Measurements from ENCODE around the gene TAGLN2. TPM values are rescaled to one million over a fixed set of nuclear protein-coding genes. Genes with fewer than 3 reads are reported as not detected.

The TAGLN2 gene
- total and polyA plus RNA-seq, 5 donors from 2014 or later, result 503 to 1,055 (median 860) TPM

DNA sequence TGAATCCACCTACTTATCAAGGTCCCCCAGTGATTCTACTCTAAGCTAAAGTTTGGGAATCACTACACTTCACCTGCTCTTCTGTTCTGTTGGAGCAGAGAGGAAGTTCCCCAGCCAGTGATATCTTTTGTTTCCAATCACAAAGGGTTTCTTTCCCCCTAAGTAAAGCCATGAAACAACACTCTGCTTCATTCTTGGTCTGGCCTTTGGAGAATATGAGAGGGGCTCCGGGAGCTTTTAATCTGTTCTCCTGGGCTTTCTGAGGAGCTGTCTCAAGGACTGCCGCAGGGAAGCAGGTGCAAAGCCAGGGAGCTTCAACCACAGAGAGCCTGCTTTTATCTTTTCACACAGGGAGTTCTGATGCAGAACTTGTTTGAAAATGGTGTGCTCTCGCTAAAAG, 38.8 kb upstream of the TAGLN2 start:
- H3K27me3 Mint-ChIP-seq, result peaks cover 36% of the 10 kb centered on the region

DNA sequence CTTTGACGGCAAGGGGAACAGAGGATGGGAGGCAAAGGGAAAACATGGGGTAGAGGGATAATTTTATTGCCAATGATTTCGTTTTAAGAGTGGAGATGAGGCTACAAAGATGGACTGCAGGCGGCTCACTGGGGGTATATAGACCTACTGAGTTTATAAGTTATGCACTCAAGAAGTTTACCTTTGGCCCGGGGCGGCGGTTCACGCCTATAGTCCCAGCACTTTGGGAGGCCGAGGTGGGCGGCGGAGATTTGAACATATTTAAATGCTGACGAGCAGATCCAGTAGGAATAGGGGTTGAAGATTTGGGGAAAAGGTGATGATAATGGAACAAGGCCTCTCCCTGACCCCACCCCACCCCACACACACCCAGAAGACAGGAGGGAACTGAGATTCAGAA, 36.9 kb upstream of the TAGLN2 start:
- Mint-ChIP-seq H3K36me3 (no peaks in the 10 kb centered on the region), H3K9me3 (peaks cover 0 to 2% (median 0%) of the 10 kb centered on the region in 7 donors), H3K27me3 (peaks cover 35% of the 10 kb centered on the region), H3K4me3 (no peak overlapping the region), H3K4me1 (no peaks in the 10 kb centered on the region), H3K27ac (no peak overlapping the region)
- no peak overlapping the region for H3K27ac ChIP-seq (ENCODE audit: insufficient read depth, low read length, poor library complexity, severe bottlenecking)
- DNase-seq, result no peak
- H3K27me3 ChIP-seq (ENCODE audit: control insufficient read depth, insufficient read depth, low read length), result peaks cover 2% of the 10 kb centered on the region
- H3K4me1 ChIP-seq (ENCODE audit: control insufficient read depth, insufficient read depth, low read length, poor library complexity, severe bottlenecking), result no peaks in the 10 kb centered on the region
- H3K4me3 ChIP-seq (ENCODE audit: low read depth, low read length), result no peak overlapping the region
- no peak for ATAC-seq (ENCODE audit: low read depth in 2 of 2)
- no peaks in the 10 kb centered on the region for H3K9me3 ChIP-seq (ENCODE audit: control insufficient read depth in 2 of 2, low read length in 2 of 2)
- no peaks in the 10 kb centered on the region for H3K36me3 ChIP-seq (ENCODE audit: control insufficient read depth, insufficient read depth, low read length)

More for the DNA sequence above, 38.8 kb upstream of the TAGLN2 start:
- Histone ChIP-seq H3K27ac (ENCODE audit: insufficient read depth, low read length, poor library complexity, severe bottlenecking) (no peak overlapping the region), H3K4me1 (ENCODE audit: control insufficient read depth, insufficient read depth, low read length, poor library complexity, severe bottlenecking) (no peaks in the 10 kb centered on the region), H3K9me3 (ENCODE audit: control insufficient read depth in 2 of 2, low read length in 2 of 2) (no peaks in the 10 kb centered on the region), H3K4me3 (ENCODE audit: low read depth, low read length) (no peak overlapping the region), H3K27me3 (ENCODE audit: control insufficient read depth, insufficient read depth, low read length) (peaks cover 9% of the 10 kb centered on the region), H3K36me3 (ENCODE audit: control insufficient read depth, insufficient read depth, low read length) (no peaks in the 10 kb centered on the region)
- Mint-ChIP-seq H3K4me3 (no peak overlapping the region), H3K4me1 (no peaks in the 10 kb centered on the region), H3K36me3 (no peaks in the 10 kb centered on the region), H3K27ac (no peak overlapping the region), H3K9me3 (peaks cover 0 to 2% (median 0%) of the 10 kb centered on the region in 7 donors)
- DNase-seq (no peak), ATAC-seq (ENCODE audit: low read depth in 2 of 2) (no peak)

DNA sequence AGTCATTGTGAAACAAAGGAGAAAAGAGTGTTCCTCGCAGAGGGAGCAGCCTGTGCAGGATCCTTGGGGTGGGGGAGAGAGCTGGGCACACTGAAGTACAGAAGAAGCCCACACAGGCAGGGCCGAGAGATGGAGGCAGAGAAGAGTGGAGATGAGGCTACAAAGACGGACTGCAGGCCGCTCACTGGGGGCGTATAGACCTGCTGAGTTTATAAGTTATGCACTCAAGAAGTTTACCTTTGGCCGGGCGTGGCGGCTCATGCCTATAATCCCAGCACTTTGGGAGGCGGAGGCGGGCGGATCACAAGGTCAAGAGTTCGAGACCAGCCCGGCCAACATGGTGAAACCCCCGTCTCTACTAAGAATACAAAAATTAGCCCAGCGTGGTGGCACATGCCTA, 36.3 kb upstream of the TAGLN2 start:
- Histone ChIP-seq H3K4me3 (ENCODE audit: low read depth, low read length) (no peak overlapping the region), H3K27ac (ENCODE audit: insufficient read depth, low read length, poor library complexity, severe bottlenecking) (no peak overlapping the region), H3K4me1 (ENCODE audit: control insufficient read depth, insufficient read depth, low read length, poor library complexity, severe bottlenecking) (no peaks in the 10 kb centered on the region), H3K36me3 (ENCODE audit: control insufficient read depth, insufficient read depth, low read length) (no peaks in the 10 kb centered on the region), H3K27me3 (ENCODE audit: control insufficient read depth, insufficient read depth, low read length) (peaks cover 2% of the 10 kb centered on the region), H3K9me3 (ENCODE audit: control insufficient read depth in 2 of 2, low read length in 2 of 2) (no peaks in the 10 kb centered on the region)
- ATAC-seq (ENCODE audit: low read depth in 2 of 2) (no peak), DNase-seq (no peak)
- Mint-ChIP-seq H3K4me3 (no peak overlapping the region), H3K4me1 (no peaks in the 10 kb centered on the region), H3K9me3 (peaks cover 0 to 2% (median 0%) of the 10 kb centered on the region in 7 donors), H3K27ac (no peak overlapping the region), H3K36me3 (no peaks in the 10 kb centered on the region), H3K27me3 (peaks cover 35% of the 10 kb centered on the region)

DNA sequence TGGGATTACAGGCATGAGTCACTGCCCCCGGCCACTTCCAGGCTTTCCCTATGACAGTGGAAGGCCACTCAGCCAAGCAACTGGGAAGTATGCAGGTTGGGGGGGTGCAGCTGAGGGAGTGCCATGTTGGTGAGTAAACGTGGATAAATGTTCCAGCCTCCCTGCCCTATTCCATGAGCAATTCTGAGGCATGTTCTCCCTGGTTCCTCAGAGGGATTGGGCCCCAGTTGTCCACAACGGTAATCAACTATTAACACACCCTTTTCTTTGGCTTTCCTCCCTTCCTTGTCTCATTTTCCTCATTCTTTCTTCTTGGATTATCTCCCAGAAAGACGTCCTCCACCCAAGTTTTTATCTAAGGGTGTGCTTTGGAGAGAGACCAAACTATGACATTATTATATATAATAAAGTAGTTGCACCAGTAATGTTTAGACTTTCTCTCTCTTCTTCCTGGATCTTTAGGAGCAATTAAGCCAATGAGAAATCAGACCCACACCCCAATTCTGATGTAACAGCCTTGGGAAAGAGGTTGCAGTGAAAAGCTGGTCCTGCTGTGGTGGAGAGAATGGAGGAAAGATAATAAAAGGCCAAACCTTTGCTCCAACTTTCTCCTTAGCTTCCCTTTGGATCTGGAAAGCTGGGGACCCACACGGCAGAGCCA, 35.5 kb upstream of the TAGLN2 start:
- Histone ChIP-seq H3K9me3 (ENCODE audit: control insufficient read depth in 2 of 2, low read length in 2 of 2) (no peaks in the 10 kb centered on the region), H3K36me3 (ENCODE audit: control insufficient read depth, insufficient read depth, low read length) (no peaks in the 10 kb centered on the region), H3K27me3 (ENCODE audit: control insufficient read depth, insufficient read depth, low read length) (no peaks in the 10 kb centered on the region), H3K27ac (ENCODE audit: insufficient read depth, low read length, poor library complexity, severe bottlenecking) (no peak overlapping the region), H3K4me3 (ENCODE audit: low read depth, low read length) (no peak overlapping the region), H3K4me1 (ENCODE audit: control insufficient read depth, insufficient read depth, low read length, poor library complexity, severe bottlenecking) (no peaks in the 10 kb centered on the region)
- Mint-ChIP-seq H3K27ac (no peak overlapping the region), H3K27me3 (peaks cover 33% of the 10 kb centered on the region), H3K36me3 (no peaks in the 10 kb centered on the region), H3K9me3 (peaks cover 0 to 2% (median 0%) of the 10 kb centered on the region in 7 donors), H3K4me3 (no peak overlapping the region), H3K4me1 (no peaks in the 10 kb centered on the region)
- DNase-seq (no peak), ATAC-seq (ENCODE audit: low read depth in 2 of 2) (no peak)

DNA sequence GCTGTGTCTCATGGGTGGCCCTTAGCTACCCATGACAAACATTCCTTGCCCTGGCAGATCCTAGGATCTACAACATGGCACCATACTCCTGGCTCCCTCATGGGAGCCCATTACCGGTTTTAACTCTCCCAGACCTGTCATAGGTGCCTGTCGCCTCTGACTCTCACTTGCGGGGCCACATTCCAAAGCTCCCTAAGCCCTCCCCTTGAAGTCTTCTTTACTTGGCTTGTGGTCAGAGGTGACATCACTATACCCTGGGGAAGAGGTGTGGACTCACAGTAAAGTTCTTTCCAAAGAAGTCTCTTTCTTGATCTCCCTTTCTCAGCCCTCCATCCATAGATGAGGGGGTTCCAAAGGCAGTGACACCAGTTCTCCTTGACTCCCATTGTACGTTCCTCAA, 34.1 kb upstream of the TAGLN2 start:
- Histone ChIP-seq H3K4me3 (ENCODE audit: low read depth, low read length) (no peak overlapping the region), H3K9me3 (ENCODE audit: control insufficient read depth in 2 of 2, low read length in 2 of 2) (no peaks in the 10 kb centered on the region), H3K36me3 (ENCODE audit: control insufficient read depth, insufficient read depth, low read length) (no peaks in the 10 kb centered on the region), H3K27me3 (ENCODE audit: control insufficient read depth, insufficient read depth, low read length) (no peaks in the 10 kb centered on the region), H3K27ac (ENCODE audit: insufficient read depth, low read length, poor library complexity, severe bottlenecking) (no peak overlapping the region), H3K4me1 (ENCODE audit: control insufficient read depth, insufficient read depth, low read length, poor library complexity, severe bottlenecking) (no peaks in the 10 kb centered on the region)
- peaks cover 0 to 2% (median 0%) of the 10 kb centered on the region in 7 donors for H3K9me3 Mint-ChIP-seq
- H3K27me3 Mint-ChIP-seq, result peaks cover 35% of the 10 kb centered on the region
- H3K36me3 Mint-ChIP-seq, result peaks cover 3% of the 10 kb centered on the region
- ATAC-seq (ENCODE audit: low read depth in 2 of 2), result no peak
- H3K4me3 Mint-ChIP-seq, result no peak overlapping the region
- H3K4me1 Mint-ChIP-seq, result no peaks in the 10 kb centered on the region
- no peak for DNase-seq
- H3K27ac Mint-ChIP-seq, result no peak overlapping the region

DNA sequence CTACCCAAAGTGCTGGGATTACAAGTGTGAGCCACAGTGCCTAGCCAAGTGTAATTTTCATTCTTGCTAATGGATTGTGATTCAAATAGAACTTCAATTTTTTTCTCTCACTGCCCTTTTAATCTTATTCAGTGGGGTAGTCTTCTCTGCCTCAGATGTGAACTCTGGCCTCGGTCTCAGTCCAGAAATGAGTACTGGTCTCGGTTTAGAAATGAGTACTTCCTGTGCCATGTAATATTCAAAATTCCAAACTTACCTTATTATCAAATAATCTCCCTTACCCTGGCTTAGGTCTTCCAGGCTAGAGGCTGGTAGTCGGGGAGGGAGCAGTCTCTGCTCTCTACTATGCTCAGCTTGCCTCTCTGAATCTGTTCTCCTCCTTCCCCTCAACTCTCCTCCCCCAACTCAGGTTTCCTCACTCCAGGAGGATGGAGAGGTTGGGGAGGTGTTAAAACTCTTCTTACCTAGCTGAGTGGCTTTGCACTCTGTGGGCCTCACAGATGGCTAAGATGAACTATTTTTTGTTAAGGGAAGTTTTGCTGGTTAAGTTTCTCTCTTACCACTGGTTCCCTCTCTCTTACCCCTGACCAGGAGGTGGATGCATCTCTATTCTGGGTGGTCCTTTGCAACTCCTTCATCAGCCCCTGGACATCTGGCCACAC, 33.5 kb upstream of the TAGLN2 start:
- H3K4me1 ChIP-seq (ENCODE audit: control insufficient read depth, insufficient read depth, low read length, poor library complexity, severe bottlenecking), result no peaks in the 10 kb centered on the region
- no peak overlapping the region for H3K4me3 ChIP-seq (ENCODE audit: low read depth, low read length)
- no peak overlapping the region for H3K27ac ChIP-seq (ENCODE audit: insufficient read depth, low read length, poor library complexity, severe bottlenecking)
- no peak overlapping the region for H3K4me3 Mint-ChIP-seq
- peaks cover 3% of the 10 kb centered on the region for H3K36me3 Mint-ChIP-seq
- no peaks in the 10 kb centered on the region for H3K4me1 Mint-ChIP-seq
- H3K9me3 ChIP-seq (ENCODE audit: control insufficient read depth in 2 of 2, low read length in 2 of 2), result no peaks in the 10 kb centered on the region
- H3K27me3 Mint-ChIP-seq, result peaks cover 38% of the 10 kb centered on the region
- DNase-seq (no peak), ATAC-seq (ENCODE audit: low read depth in 2 of 2) (no peak)
- H3K27ac Mint-ChIP-seq, result no peak overlapping the region
- no peaks in the 10 kb centered on the region for H3K27me3 ChIP-seq (ENCODE audit: control insufficient read depth, insufficient read depth, low read length)
- H3K9me3 Mint-ChIP-seq, result peaks cover 0 to 2% (median 0%) of the 10 kb centered on the region in 7 donors
- no peaks in the 10 kb centered on the region for H3K36me3 ChIP-seq (ENCODE audit: control insufficient read depth, insufficient read depth, low read length)

DNA sequence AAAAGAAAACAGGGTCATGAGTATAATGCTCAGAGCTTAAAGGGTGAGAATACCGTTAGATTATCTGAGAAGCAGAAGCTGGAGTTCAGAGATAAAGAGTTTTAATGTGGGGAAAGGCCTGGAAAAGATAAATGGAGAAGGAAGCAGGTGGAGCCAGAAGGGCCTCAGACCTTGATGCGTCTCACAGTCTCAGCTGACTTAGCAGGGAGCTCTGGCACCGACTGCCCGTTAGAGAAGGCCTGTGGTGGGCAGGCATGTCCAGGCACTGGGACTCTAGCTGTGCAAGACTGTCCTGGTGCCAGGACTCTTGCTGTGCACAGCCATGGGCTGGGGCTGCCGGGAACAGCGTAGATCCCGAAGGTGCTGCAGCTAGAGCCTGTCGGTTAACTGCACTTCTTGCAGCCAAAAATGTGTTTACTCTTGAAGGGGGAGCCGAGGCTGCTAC, 32.5 kb upstream of the TAGLN2 start:
- H3K27ac ChIP-seq (ENCODE audit: insufficient read depth, low read length, poor library complexity, severe bottlenecking), result no peak overlapping the region
- Mint-ChIP-seq H3K27ac (no peak overlapping the region), H3K9me3 (peaks cover 0 to 2% (median 0%) of the 10 kb centered on the region in 7 donors), H3K36me3 (peaks cover 3% of the 10 kb centered on the region), H3K4me3 (no peak overlapping the region), H3K27me3 (peaks cover 32% of the 10 kb centered on the region), H3K4me1 (no peaks in the 10 kb centered on the region)
- DNase-seq (no peak), ATAC-seq (ENCODE audit: low read depth in 2 of 2) (no peak)
- no peaks in the 10 kb centered on the region for H3K36me3 ChIP-seq (ENCODE audit: control insufficient read depth, insufficient read depth, low read length)
- no peaks in the 10 kb centered on the region for H3K4me1 ChIP-seq (ENCODE audit: control insufficient read depth, insufficient read depth, low read length, poor library complexity, severe bottlenecking)
- H3K4me3 ChIP-seq (ENCODE audit: low read depth, low read length), result no peak overlapping the region
- no peaks in the 10 kb centered on the region for H3K9me3 ChIP-seq (ENCODE audit: control insufficient read depth in 2 of 2, low read length in 2 of 2)
- no peaks in the 10 kb centered on the region for H3K27me3 ChIP-seq (ENCODE audit: control insufficient read depth, insufficient read depth, low read length)

DNA sequence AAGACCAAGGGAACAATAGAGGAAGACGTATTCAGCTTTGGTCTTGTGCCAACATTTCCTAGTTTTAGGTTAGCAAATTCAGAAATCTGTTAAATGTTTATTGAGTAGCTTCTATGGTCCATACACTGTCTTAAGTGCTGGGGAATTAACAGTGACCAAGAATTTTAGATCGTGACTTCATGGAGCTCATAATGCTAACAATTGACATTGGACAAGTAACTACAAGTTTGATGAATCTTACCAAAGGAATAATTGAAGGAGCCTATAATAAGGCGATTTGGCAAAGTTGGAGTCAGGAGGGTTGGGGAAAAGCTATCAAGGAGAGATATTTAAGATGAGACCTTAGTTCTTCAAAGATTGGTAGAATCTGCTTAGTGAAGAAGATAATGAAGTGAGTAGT, 30.1 kb upstream of the TAGLN2 start:
- no peaks in the 10 kb centered on the region for H3K9me3 ChIP-seq (ENCODE audit: control insufficient read depth in 2 of 2, low read length in 2 of 2)
- no peak for ATAC-seq (ENCODE audit: low read depth in 2 of 2)
- peaks cover 0 to 2% (median 0%) of the 10 kb centered on the region in 7 donors for H3K9me3 Mint-ChIP-seq
- H3K4me1 ChIP-seq (ENCODE audit: control insufficient read depth, insufficient read depth, low read length, poor library complexity, severe bottlenecking), result no peaks in the 10 kb centered on the region
- peaks cover 2% of the 10 kb centered on the region for H3K27me3 ChIP-seq (ENCODE audit: control insufficient read depth, insufficient read depth, low read length)
- H3K4me3 ChIP-seq (ENCODE audit: low read depth, low read length), result no peak overlapping the region
- no peak for DNase-seq
- H3K27me3 Mint-ChIP-seq, result peaks cover 37% of the 10 kb centered on the region
- no peak overlapping the region for H3K27ac Mint-ChIP-seq
- H3K4me3 Mint-ChIP-seq, result no peak overlapping the region
- H3K36me3 ChIP-seq (ENCODE audit: control insufficient read depth, insufficient read depth, low read length), result no peaks in the 10 kb centered on the region
- peaks cover 3% of the 10 kb centered on the region for H3K36me3 Mint-ChIP-seq
- H3K27ac ChIP-seq (ENCODE audit: insufficient read depth, low read length, poor library complexity, severe bottlenecking), result no peak overlapping the region
- no peaks in the 10 kb centered on the region for H3K4me1 Mint-ChIP-seq
